RWPE2 (cell line): Measurements from ENCODE around the gene GNE.
A peak's percentile ranks its signal among the peaks of the same experiment; 100 is the strongest.

Source experiments
- ATAC-seq: fragments of 200-7000 bp; cut with Tn5 transposase; 3 replicates; pipeline ENCODE4 v1.9.1; 2021; ENCODE audit warnings: low read depth
- DNase-seq: peaks from one replicate; pipeline ENCODE4 v3.0.0-alpha.2; 2020; ENCODE audit warnings: low spot score
- H3K27ac ChIP-seq: fragments of 450-650 bp; 2 replicates; pipeline ENCODE4 v1.5.1; 2017; ENCODE audit warnings: mild to moderate bottlenecking; ENCODE audit not compliant: poor library complexity, severe bottlenecking
- H3K27me3 ChIP-seq: fragments of 250-450 bp; sonication (Bioruptor Pico); 2 replicates; pipeline ENCODE4 v1.5.1; 2021; ENCODE audit warnings: mild to moderate bottlenecking, moderate library complexity; ENCODE audit not compliant: insufficient read depth, poor library complexity, severe bottlenecking
- H3K36me3 ChIP-seq: fragments of 250-450 bp; sonication (Bioruptor Pico); 2 replicates; pipeline ENCODE4 v1.5.1; 2020; ENCODE audit warnings: low read depth, mild to moderate bottlenecking, moderate library complexity
- H3K4me1 ChIP-seq: fragments of 250-450 bp; sonication (Bioruptor Pico); 2 replicates; pipeline ENCODE4 v1.5.1; 2021; ENCODE audit warnings: mild to moderate bottlenecking, moderate library complexity; ENCODE audit not compliant: insufficient read depth, poor library complexity, severe bottlenecking
- H3K4me3 ChIP-seq: fragments of 250-450 bp; sonication (Bioruptor Pico); 2 replicates; pipeline ENCODE4 v1.5.1; 2021; ENCODE audit warnings: mild to moderate bottlenecking, moderate library complexity; ENCODE audit not compliant: severe bottlenecking
- H3K9me3 ChIP-seq: fragments of 250-450 bp; sonication (Bioruptor Pico); 2 replicates; pipeline ENCODE4 v1.5.1; 2021; ENCODE audit warnings: mild to moderate bottlenecking, moderate library complexity; ENCODE audit not compliant: severe bottlenecking
- TF ChIP-seq, protein P1 (sequence below): fragments of 450-650 bp; IDR thresholded peaks from one replicate; pipeline ENCODE4 v1.5.1; 2017; ENCODE audit warnings: mild to moderate bottlenecking, moderate library complexity; ENCODE audit not compliant: poor library complexity, severe bottlenecking

GNE gene

GRCh38 chr9:36210722-36211121 is 47.5 kb downstream of the GNE start:
- H3K9me3 ChIP-seq: no peaks in the 10 kb centered on the region
- peaks cover 98% of the 10 kb centered on the region for H3K36me3 ChIP-seq
- no peak for ATAC-seq
- TF ChIP-seq, protein P1, sequence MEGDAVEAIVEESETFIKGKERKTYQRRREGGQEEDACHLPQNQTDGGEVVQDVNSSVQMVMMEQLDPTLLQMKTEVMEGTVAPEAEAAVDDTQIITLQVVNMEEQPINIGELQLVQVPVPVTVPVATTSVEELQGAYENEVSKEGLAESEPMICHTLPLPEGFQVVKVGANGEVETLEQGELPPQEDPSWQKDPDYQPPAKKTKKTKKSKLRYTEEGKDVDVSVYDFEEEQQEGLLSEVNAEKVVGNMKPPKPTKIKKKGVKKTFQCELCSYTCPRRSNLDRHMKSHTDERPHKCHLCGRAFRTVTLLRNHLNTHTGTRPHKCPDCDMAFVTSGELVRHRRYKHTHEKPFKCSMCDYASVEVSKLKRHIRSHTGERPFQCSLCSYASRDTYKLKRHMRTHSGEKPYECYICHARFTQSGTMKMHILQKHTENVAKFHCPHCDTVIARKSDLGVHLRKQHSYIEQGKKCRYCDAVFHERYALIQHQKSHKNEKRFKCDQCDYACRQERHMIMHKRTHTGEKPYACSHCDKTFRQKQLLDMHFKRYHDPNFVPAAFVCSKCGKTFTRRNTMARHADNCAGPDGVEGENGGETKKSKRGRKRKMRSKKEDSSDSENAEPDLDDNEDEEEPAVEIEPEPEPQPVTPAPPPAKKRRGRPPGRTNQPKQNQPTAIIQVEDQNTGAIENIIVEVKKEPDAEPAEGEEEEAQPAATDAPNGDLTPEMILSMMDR: no peak
- no peaks in the 10 kb centered on the region for H3K4me1 ChIP-seq
- H3K27ac ChIP-seq: no peak overlapping the region
- no peaks in the 10 kb centered on the region for H3K27me3 ChIP-seq
- no peak for DNase-seq
- no peak overlapping the region for H3K4me3 ChIP-seq

- no peaks in the 10 kb centered on the region for H3K27me3 ChIP-seq
- H3K36me3 ChIP-seq: peaks cover 97% of the 10 kb centered on the region
- DNase-seq: no peak
- H3K9me3 ChIP-seq: no peaks in the 10 kb centered on the region
- H3K27ac ChIP-seq: no peak overlapping the region
- TF ChIP-seq, protein P1: no peak
- no peak for ATAC-seq
- no peak overlapping the region for H3K4me3 ChIP-seq
- no peaks in the 10 kb centered on the region for H3K4me1 ChIP-seq
Observed at GRCh38 chr9:36208521-36209253, 49.6 kb downstream of the GNE start.

DNA sequence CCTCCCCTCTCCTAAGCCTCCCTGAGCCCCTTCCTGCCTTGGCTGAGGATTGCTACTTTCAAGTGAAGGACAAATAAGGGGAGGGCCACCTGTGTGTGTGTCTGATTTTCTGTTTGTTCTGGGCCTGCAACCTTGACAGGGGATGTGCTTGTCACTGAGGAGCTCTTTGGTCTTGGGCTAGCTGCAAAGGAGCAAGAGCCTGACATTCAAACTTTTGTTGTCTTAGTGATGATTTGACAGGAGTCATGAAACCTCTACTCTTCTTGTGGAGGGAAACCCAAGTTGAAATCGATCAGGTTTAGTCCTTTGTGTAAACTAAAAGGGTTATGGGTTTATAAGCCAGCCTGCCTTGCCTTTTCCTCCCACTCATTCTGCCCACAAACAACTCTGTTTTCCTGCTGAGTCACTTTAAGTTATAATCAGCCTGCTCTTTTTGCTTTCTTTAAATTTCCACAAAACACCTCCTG is 50.7 kb downstream of the GNE start:
- DNase-seq (no peak), ATAC-seq (no peak)
- Histone ChIP-seq H3K9me3 (no peaks in the 10 kb centered on the region), H3K4me3 (no peak overlapping the region), H3K36me3 (peaks cover 97% of the 10 kb centered on the region), H3K27ac (no peak overlapping the region), H3K27me3 (no peaks in the 10 kb centered on the region), H3K4me1 (no peaks in the 10 kb centered on the region)
- TF ChIP-seq, protein P1: no peak

- no peaks in the 10 kb centered on the region for H3K27me3 ChIP-seq
- peaks cover 99% of the 10 kb centered on the region for H3K36me3 ChIP-seq
- H3K9me3 ChIP-seq: no peaks in the 10 kb centered on the region
- H3K27ac ChIP-seq: no peak overlapping the region
- ATAC-seq: no peak
- H3K4me3 ChIP-seq: no peak overlapping the region
- DNase-seq: no peak
- H3K4me1 ChIP-seq: no peaks in the 10 kb centered on the region
- TF ChIP-seq, protein P1: no peak
Observed at GRCh38 chr9:36207016-36207415, 51.2 kb downstream of the GNE start.

GRCh38 chr9:36204906-36205547 is 53.2 kb downstream of the GNE start:
- no peak for DNase-seq
- TF ChIP-seq, protein P1: peak; percentile 28

More at GRCh38 chr9:36204906-36205547, 53.2 kb downstream of the GNE start:
- H3K4me1 ChIP-seq: no peaks in the 10 kb centered on the region
- H3K9me3 ChIP-seq: no peaks in the 10 kb centered on the region
- no peak overlapping the region for H3K27ac ChIP-seq
- H3K4me3 ChIP-seq: no peak overlapping the region
- H3K27me3 ChIP-seq: no peaks in the 10 kb centered on the region
- peaks cover 99% of the 10 kb centered on the region for H3K36me3 ChIP-seq
- ATAC-seq: peak; percentile 42; the same call in 2 of the 3 replicates
